ENCODE data around the gene DNAH8.
"Not testable (repeated sequence)": the region's sequence is repeated elsewhere in the genome, so short reads cannot be mapped to it uniquely, and the experiment has no call there.

DNAH8 gene

DNA sequence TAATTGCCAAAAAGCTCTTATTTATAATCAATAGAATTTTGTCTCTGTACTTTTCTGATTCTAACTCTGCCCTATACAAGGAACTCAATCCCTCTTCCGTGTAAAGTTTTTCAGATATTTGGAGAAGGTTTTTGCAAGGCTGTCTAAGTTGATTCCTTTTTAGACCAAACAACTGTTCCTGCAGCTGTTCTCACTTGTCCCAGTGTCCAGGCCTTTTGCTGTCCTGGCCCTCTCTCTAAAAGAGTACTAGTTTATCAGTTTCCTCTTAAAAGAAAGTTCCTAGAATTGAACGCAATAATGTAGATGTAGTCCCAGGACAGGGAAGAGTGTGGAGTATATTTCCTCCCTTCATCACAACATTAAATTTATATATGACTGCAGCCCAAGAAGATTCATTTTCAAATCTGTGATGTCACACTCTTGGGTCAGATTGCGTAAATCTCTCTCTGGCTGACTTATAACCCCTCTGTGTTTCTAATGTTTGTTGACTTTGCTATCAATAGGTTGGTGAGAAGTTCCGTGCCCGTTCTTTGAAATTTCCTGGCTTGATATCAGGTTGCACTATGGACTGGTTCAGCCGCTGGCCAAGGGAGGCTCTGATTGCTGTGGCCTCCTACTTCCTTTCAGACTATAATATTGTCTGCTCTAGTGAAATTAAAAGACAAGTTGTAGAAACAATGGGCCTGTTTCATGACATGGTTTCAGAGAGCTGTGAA is 194.1 kb downstream of the DNAH8 start:
- no peak for DNase-seq (ENCODE audit: low spot score)

GRCh38 chr6:38910207-38910606 is 195.1 kb downstream of the DNAH8 start:
- DNase-seq (ENCODE audit: low spot score): no peak

DNA sequence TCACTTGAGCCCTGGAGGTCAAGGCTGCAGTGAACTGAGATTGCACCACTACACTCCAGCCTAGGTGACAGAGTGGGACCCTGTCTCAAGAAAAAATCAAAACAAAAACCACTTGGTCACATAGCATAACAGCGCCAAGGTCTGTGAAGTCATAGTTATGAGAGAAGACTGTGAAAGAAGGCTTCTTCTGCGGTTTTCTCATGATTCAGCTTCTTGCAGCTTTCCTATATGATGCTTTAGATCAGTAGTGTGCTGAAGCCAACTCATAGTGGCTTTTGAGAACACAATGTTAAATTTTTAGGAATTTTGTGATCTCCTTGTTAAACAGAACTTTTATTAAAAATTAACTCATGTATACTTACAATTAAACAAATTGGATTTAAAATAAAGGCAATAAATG is 197.3 kb downstream of the DNAH8 start:
- DNase-seq (ENCODE audit: low spot score): no peak

DNA sequence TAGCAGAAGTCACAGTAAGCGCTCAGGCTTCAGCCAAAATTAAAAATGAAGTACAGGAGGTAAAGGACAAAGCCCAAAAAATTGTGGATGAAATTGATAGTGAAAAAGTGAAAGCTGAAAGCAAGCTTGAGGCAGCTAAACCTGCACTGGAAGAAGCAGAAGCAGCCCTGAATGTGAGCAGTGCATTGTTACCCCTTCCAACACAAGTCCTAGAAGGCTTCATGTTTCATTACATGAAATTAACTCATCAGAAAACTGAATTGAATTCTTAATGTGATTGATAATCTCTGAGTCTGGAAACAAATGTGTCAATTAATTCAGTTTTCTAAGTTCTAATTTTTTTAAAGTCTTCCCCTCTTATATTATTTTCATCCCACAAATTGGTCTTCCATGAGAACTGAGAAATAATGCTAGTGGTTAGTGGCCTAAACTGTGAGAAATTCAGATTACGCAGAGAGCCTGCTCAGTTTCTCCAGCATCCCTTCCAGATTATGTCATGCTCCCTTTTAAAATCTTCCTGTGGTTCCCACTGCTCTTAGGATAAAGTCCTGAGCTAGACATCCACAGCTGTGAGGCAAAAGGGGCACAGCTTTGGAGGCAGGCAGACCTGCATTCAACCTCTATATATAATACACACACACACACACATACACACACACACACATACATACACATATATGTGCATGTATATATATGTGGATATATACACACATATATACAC is 200.3 kb downstream of the DNAH8 start:
- DNase-seq (ENCODE audit: low spot score): no peak

DNA sequence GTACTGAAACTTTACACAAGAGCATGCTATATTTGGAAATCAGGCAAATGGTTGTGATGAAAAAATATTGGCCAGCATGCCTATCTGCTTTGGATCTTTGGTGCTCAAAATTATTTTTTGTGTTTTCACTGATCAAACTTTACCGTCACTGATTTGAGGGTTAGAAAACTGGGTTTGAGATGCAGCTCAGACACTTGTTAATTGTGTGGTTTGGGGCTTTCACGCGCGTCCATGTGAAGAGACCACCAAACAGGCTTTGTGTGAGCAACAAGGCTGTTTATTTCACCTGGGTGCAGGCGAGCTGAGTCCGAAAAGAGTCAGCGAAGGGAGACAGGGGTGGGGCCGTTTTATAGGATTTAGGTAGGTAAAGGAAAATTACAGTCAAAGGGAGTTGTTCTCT is 206.4 kb downstream of the DNAH8 start:
- not testable (repeated sequence) for DNase-seq (ENCODE audit: low spot score)

- DNase-seq (ENCODE audit: low spot score): no peak
Observed at GRCh38 chr6:38924791-38925509, 209.8 kb downstream of the DNAH8 start.

DNA sequence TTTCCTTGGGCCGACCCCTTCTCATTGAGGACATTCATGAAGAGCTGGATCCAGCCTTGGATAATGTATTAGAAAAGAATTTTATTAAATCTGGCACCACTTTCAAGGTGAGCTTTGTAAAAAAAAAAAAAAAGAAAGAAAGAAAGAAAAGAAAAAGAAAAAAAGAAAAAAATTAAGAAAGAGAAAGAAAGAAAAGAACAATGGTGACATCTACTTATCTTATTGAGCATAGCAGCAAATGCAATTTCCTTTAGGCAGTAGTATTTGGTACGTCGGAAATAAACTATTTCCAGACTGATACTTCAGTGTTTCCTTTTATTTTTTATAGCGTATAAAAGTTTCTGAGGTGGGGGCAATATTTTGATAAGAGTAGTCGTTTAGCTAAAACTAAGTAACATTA is 214.4 kb downstream of the DNAH8 start:
- DNase-seq (ENCODE audit: low spot score): no peak

DNA sequence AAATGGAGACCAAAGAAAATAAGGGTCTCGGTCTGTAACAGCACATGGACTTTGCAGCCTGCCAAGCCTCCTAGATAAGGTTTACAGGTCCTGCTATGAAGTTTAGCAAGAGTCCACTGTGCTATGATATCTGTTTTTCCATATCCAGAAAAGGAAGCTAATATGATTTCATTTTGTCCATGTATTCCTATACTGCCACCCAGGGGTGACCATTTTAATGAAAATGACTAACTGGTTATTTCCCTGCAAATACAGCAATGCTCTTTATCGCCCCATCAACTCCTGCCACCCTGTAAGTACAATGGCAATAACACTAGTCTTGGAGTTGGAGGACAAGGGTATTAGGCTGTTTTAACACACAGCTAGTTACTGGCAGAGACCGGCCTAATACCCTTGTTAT is 218.3 kb downstream of the DNAH8 start:
- DNase-seq (ENCODE audit: low spot score): peak; percentile 26

DNA sequence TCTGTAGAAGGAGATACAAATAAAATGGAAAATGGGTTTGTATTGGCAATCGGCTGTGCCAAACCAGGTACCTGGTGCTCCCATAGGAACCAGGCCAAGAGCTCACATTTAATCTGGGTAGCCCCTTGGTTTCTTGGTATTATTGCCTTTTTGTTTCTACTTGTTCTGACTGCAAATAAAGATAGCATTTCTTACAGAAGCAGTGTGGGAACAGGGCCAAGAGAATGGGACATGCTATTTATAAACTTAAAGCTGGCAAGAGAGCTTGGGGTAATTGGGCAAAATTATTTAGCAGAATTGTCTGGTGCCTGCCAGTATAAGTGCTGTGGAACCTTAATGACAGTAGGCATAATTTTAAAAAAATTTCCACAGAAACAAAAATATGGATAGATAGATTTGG is 219.9 kb downstream of the DNAH8 start:
- DNase-seq (ENCODE audit: low spot score): no peak

DNA sequence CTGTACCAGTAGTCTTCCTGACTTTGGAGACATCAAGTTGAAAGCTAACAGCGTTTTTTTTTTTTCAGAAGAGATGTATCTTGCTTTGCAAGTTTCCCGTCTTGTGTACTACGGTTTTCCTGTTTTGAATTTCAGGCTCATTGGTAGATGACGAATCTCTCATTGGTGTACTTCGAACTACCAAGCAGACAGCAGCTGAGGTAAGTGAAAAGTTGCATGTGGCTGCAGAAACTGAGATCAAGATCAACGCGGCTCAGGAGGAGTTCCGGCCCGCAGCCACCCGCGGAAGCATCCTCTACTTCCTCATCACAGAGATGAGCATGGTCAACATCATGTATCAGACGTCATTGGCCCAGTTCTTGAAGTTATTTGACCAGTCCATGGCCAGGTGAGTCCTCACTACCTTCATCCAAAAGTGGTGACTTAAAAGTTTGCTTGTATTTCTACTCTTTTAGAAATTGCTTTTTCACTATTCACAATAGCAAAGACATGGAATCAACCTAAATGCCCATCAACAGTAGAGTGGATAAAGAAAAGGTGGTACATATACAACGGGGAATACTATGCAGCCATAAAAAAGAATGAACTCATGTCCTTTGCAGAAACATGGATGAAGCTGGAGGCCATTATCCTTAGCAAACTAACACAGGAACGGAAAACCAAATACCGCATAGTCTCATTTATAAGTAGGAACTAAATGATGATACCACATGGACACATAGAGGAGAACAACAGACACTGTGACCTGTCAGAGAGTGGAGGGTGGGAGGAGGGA is 222.9 kb downstream of the DNAH8 start:
- no peak for DNase-seq (ENCODE audit: low spot score)

GRCh38 chr6:38938741-38939140 is 223.6 kb downstream of the DNAH8 start:
- no peak for DNase-seq (ENCODE audit: low spot score)

- DNase-seq (ENCODE audit: low spot score): no peak
Observed at GRCh38 chr6:38942442-38942841, 227.3 kb downstream of the DNAH8 start.

DNA sequence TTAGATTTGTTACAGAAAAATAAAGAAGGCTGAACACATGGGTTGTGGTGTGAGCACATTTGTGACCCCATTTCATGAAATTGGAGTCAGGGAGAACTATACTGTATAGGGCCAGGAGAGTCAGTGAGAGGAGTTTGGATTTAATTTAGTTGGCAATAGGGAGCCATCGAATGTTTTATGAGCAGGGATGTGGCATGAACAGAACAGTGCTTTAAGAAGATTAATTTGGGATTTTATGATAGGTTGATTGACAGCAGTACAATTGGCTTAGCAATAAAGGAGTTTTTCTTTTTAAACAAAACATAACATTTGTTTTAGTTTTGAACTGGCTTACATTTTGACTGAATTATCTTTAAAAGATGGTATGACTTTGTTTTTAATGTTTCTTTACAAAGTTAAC is 227.9 kb downstream of the DNAH8 start:
- no peak for DNase-seq (ENCODE audit: low spot score)

DNA sequence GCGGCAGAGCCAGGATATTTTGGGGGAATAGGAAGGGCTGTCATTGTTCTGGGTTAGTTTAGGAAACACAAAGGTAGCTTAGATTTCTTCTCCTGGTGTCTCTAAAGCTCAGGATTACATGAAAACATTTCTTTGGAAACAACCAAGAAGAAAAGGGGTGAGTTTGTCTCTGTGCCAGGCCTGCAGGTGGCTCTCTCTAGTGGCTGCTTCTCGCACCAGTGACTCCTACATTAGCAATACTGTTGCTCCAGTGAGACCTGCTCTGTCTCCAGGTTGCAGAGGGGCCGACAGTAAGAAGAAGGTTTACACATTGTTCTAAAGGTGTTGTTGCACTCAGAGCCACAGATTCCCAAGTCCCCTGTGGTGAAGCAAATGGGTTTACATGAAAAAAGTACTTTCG is 228.9 kb downstream of the DNAH8 start:
- DNase-seq (ENCODE audit: low spot score): no peak

DNA sequence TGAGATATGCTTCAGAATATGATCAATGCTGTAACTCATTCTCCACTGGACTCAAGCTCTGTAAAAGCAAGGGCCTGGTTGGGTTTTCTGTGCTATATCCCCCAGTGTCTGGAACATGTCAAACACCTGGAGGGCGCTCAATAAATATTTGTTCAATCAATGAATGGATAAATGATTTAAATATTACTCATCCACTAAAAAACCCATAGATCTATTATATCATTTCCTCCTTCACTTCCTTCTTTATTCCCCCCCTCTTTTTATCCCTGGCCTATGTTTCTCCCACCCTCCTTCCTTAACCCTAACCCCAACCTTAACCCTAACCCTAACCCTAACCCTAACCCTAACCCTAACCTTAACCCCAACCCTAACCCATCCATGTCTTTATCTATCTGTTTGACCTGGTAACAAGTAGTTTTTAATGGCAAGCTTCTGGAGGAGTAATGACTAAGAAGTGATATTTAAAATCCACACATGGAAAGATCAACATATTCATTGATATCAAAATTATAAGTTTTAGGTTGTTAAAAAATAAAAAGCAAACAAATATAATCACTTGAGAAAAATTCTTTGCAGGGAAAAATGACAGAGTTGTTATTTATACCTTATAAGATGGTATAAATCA is 229.7 kb downstream of the DNAH8 start:
- DNase-seq (ENCODE audit: low spot score): no peak

GRCh38 chr6:38955861-38956260 is 240.8 kb downstream of the DNAH8 start:
- DNase-seq (ENCODE audit: low spot score): no peak

GRCh38 chr6:38957426-38957825 is 242.3 kb downstream of the DNAH8 start:
- no peak for DNase-seq (ENCODE audit: low spot score)

DNA sequence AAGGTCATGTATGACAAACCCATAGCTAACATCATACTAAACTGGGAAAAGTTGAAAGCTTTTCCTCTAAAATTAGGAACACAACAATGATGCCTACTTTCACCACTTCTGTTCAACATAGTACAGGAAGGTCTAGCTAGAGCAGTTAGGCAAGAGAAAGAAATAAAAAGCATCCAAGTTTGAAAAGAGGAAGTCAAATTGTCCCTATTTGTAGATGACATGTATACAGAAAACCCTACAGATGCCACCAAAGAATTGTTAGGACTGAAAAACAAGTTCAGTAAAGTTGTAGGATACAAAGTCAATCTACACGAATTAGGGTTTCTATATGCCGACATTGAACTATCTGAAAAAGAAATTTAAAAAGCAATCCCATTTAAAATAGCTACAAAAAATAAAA is 244.0 kb downstream of the DNAH8 start:
- no peak for DNase-seq (ENCODE audit: low spot score)

DNA sequence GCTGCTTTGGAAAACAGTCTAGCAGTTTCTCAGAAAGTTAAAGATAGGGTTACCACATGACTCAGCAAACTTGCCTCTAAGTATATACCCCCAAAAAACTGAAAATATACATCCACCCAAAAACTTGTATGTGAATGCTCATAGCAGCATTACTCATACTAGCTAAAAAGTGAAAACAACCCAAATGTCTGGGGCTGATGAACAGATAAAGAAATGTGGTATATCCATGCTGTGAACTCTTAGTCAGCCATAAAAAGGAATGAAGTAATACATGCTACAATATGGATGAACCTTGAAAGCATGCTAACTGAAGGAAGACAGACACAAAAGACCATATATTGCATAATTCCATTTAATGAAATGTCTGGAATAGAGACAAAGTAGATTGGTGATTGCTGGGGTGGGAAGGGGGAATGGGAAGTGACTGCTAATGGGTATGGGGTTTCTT is 253.6 kb downstream of the DNAH8 start:
- no peak for DNase-seq (ENCODE audit: low spot score)

DNA sequence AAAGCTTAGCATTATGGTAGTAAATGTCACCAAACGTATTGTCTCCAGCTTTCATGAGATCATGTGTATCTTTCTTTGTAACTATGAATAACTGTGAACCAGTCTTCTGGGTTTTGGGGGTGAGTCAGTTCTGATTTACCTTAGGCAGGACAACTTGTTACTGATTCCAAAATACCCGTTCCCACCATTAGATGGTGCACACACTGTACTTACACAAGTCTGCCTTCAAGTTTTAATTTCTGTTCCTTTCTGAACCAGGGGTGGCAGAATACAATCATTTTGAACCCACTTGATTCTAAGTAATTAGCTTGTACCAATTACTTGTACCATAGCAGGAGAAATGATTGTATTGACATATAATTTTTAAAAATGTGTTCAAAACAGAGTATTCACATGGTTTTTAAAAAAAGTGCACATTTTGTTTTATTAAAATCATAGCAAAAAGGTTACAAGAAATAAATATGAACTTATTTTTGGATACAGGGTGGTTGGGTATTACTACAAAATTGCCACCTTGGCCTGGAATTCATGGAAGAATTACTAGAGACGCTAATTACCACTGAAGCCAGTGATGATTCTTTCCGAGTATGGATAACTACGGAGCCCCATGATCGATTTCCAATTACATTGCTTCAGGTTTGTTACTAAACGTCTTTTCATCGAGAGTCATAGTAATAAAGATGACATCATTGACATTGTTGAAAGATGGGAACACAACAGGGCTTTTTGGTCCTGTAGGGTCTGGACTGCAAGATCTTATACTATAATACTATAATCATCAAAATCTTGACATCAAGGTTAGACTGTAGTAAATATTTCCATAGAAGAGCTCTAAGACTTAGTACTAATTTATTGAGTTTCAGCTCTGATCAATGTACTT is 258.3 kb downstream of the DNAH8 start:
- DNase-seq (ENCODE audit: low spot score): peak; percentile 71

Measured in SW480 (cell line).